MM.1S (cell line): ENCODE data around the gene ALDOB.

Experiments used
- CTCF ChIP-seq: fragments of 300-600 bp; sonication (generic); IDR thresholded peaks from 2 replicates; pipeline ENCODE4 v1.5.1; 2016; ENCODE audit warnings: antibody characterized with exemption, low read length, mixed read lengths
- EZH2phosphoT487 ChIP-seq: fragments of 300-600 bp; sonication (generic); IDR thresholded peaks from 2 replicates; pipeline ENCODE4 v1.6.1; 2018; ENCODE audit warnings: antibody characterized with exemption, low read length

- TF ChIP-seq CTCF: no peak
- no peak for TF ChIP-seq EZH2phosphoT487
Observed at GRCh38 chr9:101445353-101446029, 9.9 kb upstream of the ALDOB start.
